GM21619 (cell line): ENCODE results near the gene KATNB1.
"Not testable (repeated sequence)": the region's sequence is repeated elsewhere in the genome, so short reads cannot be mapped to it uniquely, and the experiment has no call there.

Experiments used
- ATAC-seq: cut with Tn5 transposase; IDR thresholded peaks from one replicate; pipeline ENCODE4 v1.9.1; 2021; ENCODE audit not compliant: unreplicated experiment

Gene KATNB1

DNA sequence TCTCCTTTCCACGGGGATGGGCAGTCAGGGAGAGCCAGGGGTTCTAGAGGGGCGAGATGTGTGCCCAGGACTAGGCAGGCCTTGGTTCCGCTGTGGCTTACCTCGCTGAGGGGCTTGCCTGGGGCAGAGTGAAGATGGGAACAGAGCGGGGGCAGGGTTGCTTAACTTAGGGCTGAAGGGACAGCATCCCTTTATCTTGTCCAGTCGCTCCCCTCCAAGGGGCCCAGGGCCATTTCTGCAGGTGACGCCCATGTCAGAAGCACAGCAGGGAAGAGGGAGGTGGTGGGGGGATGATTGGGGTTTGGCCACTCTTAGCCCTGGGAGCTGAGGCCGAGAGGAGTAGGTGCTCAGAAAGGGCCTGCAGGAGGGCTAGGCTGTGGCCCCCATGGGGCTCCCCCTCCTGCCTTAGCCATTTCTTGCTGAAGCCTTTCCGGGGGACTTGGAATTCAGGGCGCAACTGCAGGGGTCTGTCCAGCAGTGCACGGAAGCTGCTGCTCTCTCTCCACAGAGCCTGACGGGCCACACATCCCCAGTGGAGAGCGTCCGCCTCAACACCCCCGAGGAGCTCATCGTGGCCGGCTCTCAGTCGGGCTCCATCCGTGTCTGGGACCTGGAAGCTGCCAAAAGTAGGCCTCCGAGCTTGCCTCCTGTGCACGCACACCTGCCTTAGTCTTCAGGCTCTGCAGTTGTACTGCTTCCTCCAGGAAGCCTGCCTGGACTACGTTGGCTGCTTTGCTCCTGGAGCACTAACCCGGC lies 8.5 kb downstream of the KATNB1 start:
- ATAC-seq = no peak

DNA sequence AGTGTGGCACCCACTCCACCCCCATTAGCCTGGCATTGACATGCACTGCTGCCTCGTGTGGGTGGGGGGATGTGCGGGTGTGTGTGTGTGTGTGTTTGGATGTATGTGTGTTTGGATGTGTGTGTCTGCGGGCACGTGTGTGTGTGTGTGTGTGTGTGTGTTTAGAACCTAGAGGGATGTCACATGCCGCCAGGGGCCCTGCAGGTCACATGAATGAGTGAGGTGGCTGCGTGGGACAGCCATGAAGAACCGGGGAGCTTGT lies 9.0 kb downstream of the KATNB1 start:
- ATAC-seq = no peak

- ATAC-seq = no peak
Measured at GRCh38 chr16:57745768-57746167, 10.2 kb downstream of the KATNB1 start.

GRCh38 chr16:57746316-57746715 lies 10.7 kb downstream of the KATNB1 start:
- ATAC-seq = not testable (repeated sequence)

DNA sequence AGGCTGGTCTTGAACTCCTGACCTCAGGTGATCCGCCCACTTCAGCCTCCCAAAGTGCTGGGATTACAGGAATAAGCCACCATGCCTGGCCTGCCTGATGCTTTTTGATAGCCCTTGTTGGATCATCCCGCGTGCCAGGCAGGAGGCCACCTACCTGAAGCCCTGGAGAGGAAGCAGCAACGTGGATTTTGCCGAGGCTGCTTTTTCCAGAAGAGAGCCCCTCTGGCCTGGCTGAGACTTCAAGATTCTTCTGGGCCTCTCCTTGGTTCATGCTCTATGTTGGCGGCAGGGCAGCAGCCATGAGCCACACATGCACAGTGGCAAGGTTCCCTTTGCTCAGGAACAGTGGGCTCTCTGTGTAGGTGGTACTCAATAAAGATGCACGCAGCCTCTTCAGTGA lies 11.5 kb downstream of the KATNB1 start:
- ATAC-seq = no peak

- ATAC-seq = no peak
Measured at GRCh38 chr16:57747496-57747895, 11.9 kb downstream of the KATNB1 start.

DNA sequence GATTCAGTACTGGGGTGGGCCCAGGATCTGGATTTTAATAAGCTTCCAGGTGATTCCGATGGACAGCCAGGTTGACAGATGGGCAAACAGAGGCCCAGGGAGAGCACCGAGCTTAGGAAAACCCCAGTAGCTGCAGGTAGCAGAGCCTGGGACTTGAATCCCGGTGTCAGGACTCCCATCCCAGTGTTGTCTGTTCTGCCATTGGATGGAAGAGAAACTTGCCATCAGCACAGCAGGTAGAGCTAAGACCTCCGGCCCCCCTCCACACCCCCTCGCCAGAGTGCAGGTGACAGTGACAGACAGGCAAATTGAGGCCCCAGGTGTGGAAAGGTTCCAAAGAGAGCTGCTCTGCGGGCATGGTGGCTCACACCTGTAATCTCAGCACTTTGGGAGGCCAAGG lies 12.4 kb downstream of the KATNB1 start:
- no peak for ATAC-seq

GRCh38 chr16:57748596-57748995 lies 13.0 kb downstream of the KATNB1 start:
- ATAC-seq = no peak

GRCh38 chr16:57749101-57749692 lies 13.6 kb downstream of the KATNB1 start:
- no peak for ATAC-seq

GRCh38 chr16:57749856-57750452 lies 14.4 kb downstream of the KATNB1 start:
- ATAC-seq = no peak

GRCh38 chr16:57750796-57751538 lies 15.4 kb downstream of the KATNB1 start:
- ATAC-seq = no peak

- no peak for ATAC-seq
Measured at GRCh38 chr16:57751539-57752202, 16.1 kb downstream of the KATNB1 start.

GRCh38 chr16:57752203-57752580 lies 16.6 kb downstream of the KATNB1 start:
- no peak for ATAC-seq

GRCh38 chr16:57752581-57753447 lies 17.2 kb downstream of the KATNB1 start:
- ATAC-seq = no peak

GRCh38 chr16:57753448-57754353 lies 18.1 kb downstream of the KATNB1 start:
- no peak for ATAC-seq

- ATAC-seq = no peak
Measured at GRCh38 chr16:57754354-57755060, 18.9 kb downstream of the KATNB1 start.

DNA sequence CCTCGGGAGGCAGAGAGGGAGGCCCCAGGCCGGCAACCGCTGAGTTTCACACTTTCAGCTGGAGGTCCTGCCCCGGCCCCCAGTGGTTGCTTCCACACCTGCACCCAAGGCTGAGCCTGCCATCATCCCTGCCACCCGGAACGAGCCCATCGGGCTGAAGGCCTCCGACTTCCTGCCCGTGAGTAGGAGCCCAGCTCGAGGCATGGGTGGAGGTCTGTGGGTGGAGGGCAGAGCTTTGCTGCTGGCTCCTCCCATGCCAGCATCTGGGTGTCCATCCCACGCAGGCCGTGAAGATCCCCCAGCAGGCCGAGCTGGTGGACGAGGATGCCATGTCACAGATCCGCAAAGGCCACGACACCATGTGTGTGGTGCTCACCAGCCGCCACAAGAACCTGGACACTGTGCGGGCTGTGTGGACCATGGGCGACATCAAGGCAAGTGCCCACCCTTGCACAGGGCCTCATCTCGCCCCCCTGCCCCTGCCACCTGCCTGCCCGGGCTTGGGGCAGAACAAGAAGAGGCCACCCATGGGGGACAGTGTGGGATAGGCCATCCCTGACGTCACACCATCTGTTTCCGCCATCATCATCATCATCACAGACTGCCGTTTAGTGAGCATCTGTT lies 19.6 kb downstream of the KATNB1 start:
- ATAC-seq = no peak

DNA sequence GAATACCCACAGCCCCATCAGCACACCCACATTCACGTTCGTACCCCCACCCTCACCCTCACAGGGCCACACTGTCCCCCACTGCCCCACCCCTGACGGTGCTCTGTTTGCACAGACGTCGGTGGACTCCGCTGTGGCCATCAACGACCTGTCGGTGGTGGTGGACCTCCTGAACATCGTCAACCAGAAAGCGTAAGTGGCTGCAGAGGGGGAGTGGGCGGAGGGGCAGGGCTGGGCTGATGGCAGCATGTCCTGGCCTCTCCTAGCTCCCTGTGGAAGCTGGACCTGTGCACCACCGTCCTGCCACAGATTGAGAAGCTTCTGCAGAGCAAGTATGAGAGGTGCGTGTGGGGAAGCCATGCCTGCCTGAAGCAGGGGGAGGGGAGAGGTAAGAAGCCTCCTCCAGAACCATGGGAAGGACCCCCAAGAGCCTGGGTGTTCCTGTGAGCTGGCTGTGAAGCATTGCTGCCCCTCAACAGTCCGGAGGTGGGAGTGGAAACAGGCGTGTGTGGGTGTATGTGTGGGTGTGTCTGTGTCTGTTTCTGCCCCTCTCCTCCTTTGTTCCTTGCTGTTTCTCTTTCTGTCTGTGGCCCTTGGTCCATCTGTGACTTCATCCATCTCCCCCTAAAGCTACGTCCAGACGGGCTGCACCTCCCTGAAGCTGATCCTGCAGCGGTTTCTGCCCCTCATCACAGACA lies 20.3 kb downstream of the KATNB1 start:
- ATAC-seq = no peak
